Fibroblast of mammary gland (primary cell): ENCODE results near the gene OPA1.
"Not testable (repeated sequence)": the region's sequence is repeated elsewhere in the genome, so short reads cannot be mapped to it uniquely, and the experiment has no call there.

ENCODE experiments used
- DNase-seq: peaks from one replicate; pipeline ENCODE4 v3.0.0-alpha.2; 2010; ENCODE audit warnings: low read depth
- H3K4me3 ChIP-seq: 2 replicates; pipeline ENCODE4 v1.5.1; 2011; ENCODE audit warnings: low read depth, mild to moderate bottlenecking, low read length, moderate library complexity; ENCODE audit not compliant: control insufficient read depth
- TF ChIP-seq, protein P1 (sequence below): conservative IDR thresholded peaks from 2 replicates; pipeline ENCODE4 v1.5.1; 2011; ENCODE audit warnings: low read depth, low read length, inconsistent platforms; ENCODE audit not compliant: control insufficient read depth, insufficient read depth

The OPA1 gene

DNA sequence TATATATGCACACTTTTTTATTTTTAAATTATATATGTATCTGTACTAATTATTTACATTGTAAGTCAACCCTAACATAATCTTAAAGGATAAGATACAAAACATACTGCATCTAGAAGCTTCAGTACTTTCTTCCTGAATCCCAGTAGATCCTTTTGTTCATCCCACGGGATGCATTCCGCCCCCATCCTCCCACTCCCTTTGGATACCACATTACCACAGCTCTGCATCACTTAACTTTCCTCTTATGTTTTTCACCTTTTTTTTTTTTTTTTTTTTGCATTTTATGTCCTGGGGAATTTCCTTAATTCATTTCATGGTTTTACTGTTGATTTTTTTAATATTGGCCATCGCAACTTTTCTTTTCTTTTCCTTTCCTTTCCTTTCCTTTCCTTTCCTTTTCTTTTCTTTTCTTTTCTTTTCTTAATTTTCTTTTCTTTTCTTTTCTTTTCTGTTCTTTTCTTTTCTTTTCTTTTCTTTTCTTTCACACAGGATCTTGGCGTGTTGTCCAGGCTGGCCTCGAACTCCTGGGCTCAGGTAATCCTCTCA is 3.0 kb downstream of the OPA1 start:
- DNase-seq, result peak; percentile 40
- TF ChIP-seq, protein P1, sequence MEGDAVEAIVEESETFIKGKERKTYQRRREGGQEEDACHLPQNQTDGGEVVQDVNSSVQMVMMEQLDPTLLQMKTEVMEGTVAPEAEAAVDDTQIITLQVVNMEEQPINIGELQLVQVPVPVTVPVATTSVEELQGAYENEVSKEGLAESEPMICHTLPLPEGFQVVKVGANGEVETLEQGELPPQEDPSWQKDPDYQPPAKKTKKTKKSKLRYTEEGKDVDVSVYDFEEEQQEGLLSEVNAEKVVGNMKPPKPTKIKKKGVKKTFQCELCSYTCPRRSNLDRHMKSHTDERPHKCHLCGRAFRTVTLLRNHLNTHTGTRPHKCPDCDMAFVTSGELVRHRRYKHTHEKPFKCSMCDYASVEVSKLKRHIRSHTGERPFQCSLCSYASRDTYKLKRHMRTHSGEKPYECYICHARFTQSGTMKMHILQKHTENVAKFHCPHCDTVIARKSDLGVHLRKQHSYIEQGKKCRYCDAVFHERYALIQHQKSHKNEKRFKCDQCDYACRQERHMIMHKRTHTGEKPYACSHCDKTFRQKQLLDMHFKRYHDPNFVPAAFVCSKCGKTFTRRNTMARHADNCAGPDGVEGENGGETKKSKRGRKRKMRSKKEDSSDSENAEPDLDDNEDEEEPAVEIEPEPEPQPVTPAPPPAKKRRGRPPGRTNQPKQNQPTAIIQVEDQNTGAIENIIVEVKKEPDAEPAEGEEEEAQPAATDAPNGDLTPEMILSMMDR, result no peak
- H3K4me3 ChIP-seq, result no peak overlapping the region

DNA sequence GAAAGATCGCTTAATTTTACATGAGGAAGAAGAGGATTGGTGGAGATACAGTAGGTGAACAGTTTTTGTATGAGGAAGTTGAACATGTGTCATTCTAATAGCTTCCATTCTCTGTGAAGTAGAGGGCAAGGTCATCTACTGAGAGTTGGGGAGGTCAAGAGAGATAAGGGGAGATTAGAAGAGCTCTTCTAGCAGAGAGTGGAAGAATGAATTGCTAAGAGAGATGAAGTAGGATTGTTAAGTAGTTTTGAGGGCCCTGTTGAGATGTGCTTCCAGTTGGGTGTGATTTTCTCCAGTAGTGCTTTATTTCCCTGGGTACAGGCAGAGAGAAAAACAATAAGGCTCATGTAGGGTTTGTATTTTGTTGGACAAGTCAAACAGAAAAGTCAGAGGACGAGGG is 5.2 kb downstream of the OPA1 start:
- DNase-seq, result no peak
- TF ChIP-seq, protein P1, result no peak
- H3K4me3 ChIP-seq, result no peak overlapping the region

DNA sequence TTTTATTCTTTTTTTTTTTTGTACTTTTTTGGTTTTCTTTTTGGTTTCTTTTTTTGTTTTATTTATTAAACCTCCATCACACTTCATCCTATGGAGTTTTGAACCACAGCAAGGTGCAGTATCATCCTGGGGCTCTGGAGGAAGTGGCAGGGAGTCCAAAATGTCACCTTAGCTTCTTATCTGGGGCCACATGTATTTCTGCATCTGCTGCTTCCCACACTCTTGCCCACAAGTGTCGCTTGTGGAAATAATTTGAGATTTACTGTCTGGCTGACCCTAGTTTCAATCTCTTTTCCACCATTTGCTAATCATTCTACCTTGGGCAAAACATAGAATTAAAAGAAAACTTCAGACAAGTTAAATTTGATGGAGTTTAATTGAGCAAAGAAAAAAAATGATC is 6.4 kb downstream of the OPA1 start:
- TF ChIP-seq, protein P1, result no peak
- no peak overlapping the region for H3K4me3 ChIP-seq
- DNase-seq, result no peak

DNA sequence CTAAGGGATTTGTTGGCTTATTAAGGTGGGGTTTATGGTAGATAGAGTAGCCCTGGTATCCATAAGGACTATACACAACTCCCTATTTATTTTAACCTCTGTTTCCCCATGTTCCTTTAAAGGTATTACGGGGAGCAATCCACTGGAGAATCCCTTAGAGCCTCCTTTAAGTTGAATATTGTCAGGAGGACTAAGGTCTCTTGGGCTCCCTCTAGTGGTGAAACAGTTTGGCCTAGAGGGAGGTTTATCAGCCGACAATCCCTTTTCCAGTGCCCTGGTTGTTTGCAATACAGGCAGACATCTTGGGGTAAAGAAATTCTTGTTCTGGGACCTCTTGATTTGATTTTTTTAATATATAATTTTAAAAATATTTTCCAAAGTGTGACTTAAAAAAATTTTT is 12.9 kb downstream of the OPA1 start:
- DNase-seq, result peak; percentile 71
- no peak overlapping the region for H3K4me3 ChIP-seq

DNA sequence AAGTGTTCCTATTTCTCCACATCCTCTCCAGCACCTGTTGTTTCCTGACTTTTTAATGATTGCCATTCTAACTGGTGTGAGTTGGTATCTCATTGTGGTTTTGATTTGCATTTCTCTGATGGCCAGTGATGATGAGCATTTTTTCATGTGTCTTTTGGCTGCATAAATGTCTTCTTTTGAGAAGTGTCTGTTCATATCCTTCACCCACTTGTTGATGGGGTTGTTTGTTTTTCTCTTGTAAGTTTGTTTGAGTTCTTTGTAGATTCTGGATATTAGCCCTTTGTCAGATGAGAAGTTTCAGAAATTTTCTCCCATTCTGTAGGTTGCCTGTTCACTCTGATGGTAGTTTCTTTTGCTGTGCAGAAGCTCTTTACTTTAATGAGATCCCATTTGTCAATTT is 13.9 kb downstream of the OPA1 start:
- DNase-seq, H3K4me3 ChIP-seq: not testable (repeated sequence)

More for the DNA sequence above, 12.9 kb downstream of the OPA1 start:
- TF ChIP-seq, protein P1, result peak; percentile 87

DNA sequence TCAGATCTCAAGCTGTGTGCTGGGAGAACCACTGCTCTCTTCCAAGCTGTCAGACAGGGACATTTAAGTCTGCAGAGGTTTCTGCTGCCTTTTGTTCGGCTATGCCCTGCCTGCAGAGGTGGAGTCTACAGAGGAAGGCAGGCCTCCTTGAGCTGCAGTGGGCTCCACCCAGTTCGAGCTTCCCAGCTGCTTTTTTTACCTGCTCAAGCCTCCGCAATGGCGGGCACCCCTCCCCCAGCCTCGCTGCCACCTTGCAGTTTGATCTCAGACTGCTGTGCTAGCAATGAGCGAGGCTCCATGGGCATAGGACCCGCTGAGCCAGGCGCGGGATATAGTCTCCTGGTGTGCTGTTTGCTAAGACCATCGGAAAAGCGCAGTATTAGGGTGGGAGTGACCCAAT is 17.5 kb downstream of the OPA1 start:
- H3K4me3 ChIP-seq, DNase-seq: not testable (repeated sequence)

DNA sequence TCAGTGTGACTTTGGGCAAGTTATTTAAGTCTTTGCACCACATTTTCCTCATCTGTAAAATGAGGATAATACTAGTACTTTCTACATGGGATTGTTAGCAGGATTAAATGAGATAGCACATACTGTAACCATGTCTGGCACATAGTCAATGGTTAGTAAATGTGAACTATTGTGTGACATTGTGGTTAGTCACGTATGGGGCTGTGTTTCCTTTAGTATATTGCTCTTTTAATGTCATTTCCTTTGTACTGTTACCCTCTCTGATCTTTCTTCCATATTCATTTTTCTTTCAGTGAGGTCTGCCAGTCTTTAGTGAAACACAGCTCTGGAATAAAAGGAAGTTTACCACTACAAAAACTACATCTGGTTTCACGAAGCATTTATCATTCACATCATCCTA is 21.4 kb downstream of the OPA1 start:
- DNase-seq, result peak; percentile 15
- H3K4me3 ChIP-seq, result no peak overlapping the region
- TF ChIP-seq, protein P1, result no peak

DNA sequence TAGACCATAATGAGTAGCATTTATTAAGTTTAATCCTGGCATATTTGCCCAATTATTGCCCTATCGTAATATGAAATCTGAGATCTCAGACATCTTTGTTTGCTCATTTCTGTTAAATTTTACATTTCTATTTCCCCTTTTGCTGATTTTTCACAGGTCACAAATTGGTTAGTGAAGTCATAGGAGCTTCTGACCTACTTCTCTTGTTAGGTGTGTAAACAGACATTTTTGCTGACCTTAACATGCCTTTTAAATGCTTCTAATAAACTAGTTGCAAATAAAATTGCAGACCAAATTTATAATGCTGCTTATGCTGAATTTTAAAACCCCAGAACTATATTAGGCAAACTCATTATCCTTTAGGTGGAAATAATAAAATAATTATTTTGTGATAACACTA is 24.6 kb downstream of the OPA1 start:
- no peak for DNase-seq
- TF ChIP-seq, protein P1, result no peak
- no peak overlapping the region for H3K4me3 ChIP-seq
